ENCODE measurements around the gene KCNK10. TPM values are rescaled to one million over a fixed set of nuclear protein-coding genes. Genes with fewer than 3 reads are reported as not detected.

Gene KCNK10
- total RNA-seq, 2 donors from 2014 or later: not detected

- intact Hi-C loops (cut with DNase I): loop anchor here in 1 of 2 donors (1.0 kb wide), 1 partner anchor 51 kb away; no protein-coding TSS in a partner anchor
- DNase-seq (ENCODE audit: low spot score): no peak
These were observed 124.6 kb downstream of the KCNK10 start for GRCh38 chr14:88198446-88198845.

GRCh38 chr14:88196925-88197324 is 126.1 kb downstream of the KCNK10 start:
- intact Hi-C loops (cut with DNase I): no loop called here
- no peak for DNase-seq (ENCODE audit: low spot score)

- no peak for DNase-seq (ENCODE audit: low spot score)
- intact Hi-C loops (cut with DNase I): no loop called here
These were observed 126.8 kb downstream of the KCNK10 start for GRCh38 chr14:88196116-88196890.

GRCh38 chr14:88195676-88196075 is 127.4 kb downstream of the KCNK10 start:
- intact Hi-C loops (cut with DNase I): no loop called here

GRCh38 chr14:88194531-88194930 is 128.5 kb downstream of the KCNK10 start:
- intact Hi-C loops (cut with DNase I): loop anchor here in 1 of 2 donors (5.0 kb wide), 1 partner anchor 368 kb away; the partner anchor contains the start of gene ZC3H14
- no peak for DNase-seq (ENCODE audit: low spot score)

More at GRCh38 chr14:88195676-88196075, 127.4 kb downstream of the KCNK10 start:
- DNase-seq (ENCODE audit: low spot score): no peak

- intact Hi-C loops (cut with DNase I): loop anchor here in 1 of 2 donors (5.0 kb wide), 1 partner anchor 371 kb away; the partner anchor contains the start of gene ZC3H14
These were observed 131.5 kb downstream of the KCNK10 start for GRCh38 chr14:88191605-88192004.

GRCh38 chr14:88189417-88190191 is 133.5 kb downstream of the KCNK10 start:
- no peak for DNase-seq (ENCODE audit: low spot score)
- intact Hi-C loops (cut with DNase I): loop anchor here in 1 of 2 donors (5.0 kb wide), 1 partner anchor 373 kb away; the partner anchor contains the start of gene ZC3H14

More at GRCh38 chr14:88191605-88192004, 131.5 kb downstream of the KCNK10 start:
- no peak for DNase-seq (ENCODE audit: low spot score)

GRCh38 chr14:88188745-88189416 is 134.2 kb downstream of the KCNK10 start:
- no peak for DNase-seq (ENCODE audit: low spot score)
- intact Hi-C loops (cut with DNase I): no loop called here

- DNase-seq (ENCODE audit: low spot score): no peak
- intact Hi-C loops (cut with DNase I): no loop called here
These were observed 137.2 kb downstream of the KCNK10 start for GRCh38 chr14:88185843-88186242.

- intact Hi-C loops (cut with DNase I): no loop called here
- no peak for DNase-seq (ENCODE audit: low spot score)
These were observed 138.1 kb downstream of the KCNK10 start for GRCh38 chr14:88184956-88185355.

- intact Hi-C loops (cut with DNase I): no loop called here
- no peak for DNase-seq (ENCODE audit: low spot score)
These were observed 142.0 kb downstream of the KCNK10 start for GRCh38 chr14:88181072-88181471.

- no peak for DNase-seq (ENCODE audit: low spot score)
- intact Hi-C loops (cut with DNase I): no loop called here
These were observed 143.4 kb downstream of the KCNK10 start for GRCh38 chr14:88179716-88180115.

GRCh38 chr14:88170333-88170732 is 152.7 kb downstream of the KCNK10 start:
- DNase-seq (ENCODE audit: low spot score): no peak
- intact Hi-C loops (cut with DNase I): no loop called here

GRCh38 chr14:88168498-88169165 is 154.4 kb downstream of the KCNK10 start:
- DNase-seq (ENCODE audit: low spot score): no peak
- intact Hi-C loops (cut with DNase I): no loop called here

- intact Hi-C loops (cut with DNase I): no loop called here
- DNase-seq (ENCODE audit: low spot score): no peak
These were observed 155.0 kb downstream of the KCNK10 start for GRCh38 chr14:88168025-88168424.

GRCh38 chr14:88166616-88167015 is 156.5 kb downstream of the KCNK10 start:
- intact Hi-C loops (cut with DNase I): no loop called here
- DNase-seq (ENCODE audit: low spot score): no peak

GRCh38 chr14:88164906-88165534 is 158.0 kb downstream of the KCNK10 start:
- intact Hi-C loops (cut with DNase I): no loop called here
- no peak for DNase-seq (ENCODE audit: low spot score)

- DNase-seq (ENCODE audit: low spot score): no peak
- intact Hi-C loops (cut with DNase I): no loop called here
These were observed 159.3 kb downstream of the KCNK10 start for GRCh38 chr14:88163731-88164255.
